Lower lobe of right lung (tissue), 2 donors: ENCODE measurements around the gene TMEM248. TPM values are rescaled to one million over a fixed set of nuclear protein-coding genes. Genes with fewer than 3 reads are reported as not detected.

Experiments
- ATAC-seq, 2 donors: fragments of 200-7000 bp; cut with Tn5 transposase; one replicate each; pipeline ENCODE4 v1.9.1; 2020 to 2022; ENCODE audit warnings: mild to moderate bottlenecking in 2 of 2, moderate library complexity in 2 of 2
- DNase-seq: peaks from one replicate; pipeline ENCODE4 v3.0.0-alpha.2; 2020
- H3K27ac ChIP-seq: fragments of 200-600 bp; one replicate; pipeline ENCODE4 v1.8.0; 2022
- H3K27me3 ChIP-seq: fragments of 200-600 bp; one replicate; pipeline ENCODE4 v1.8.0; 2022; ENCODE audit warnings: low read depth
- H3K36me3 ChIP-seq: fragments of 200-600 bp; one replicate; pipeline ENCODE4 v1.8.0; 2022; ENCODE audit warnings: mild to moderate bottlenecking
- H3K4me1 ChIP-seq: fragments of 200-600 bp; one replicate; pipeline ENCODE4 v1.8.0; 2022
- H3K4me3 ChIP-seq: fragments of 200-600 bp; one replicate; pipeline ENCODE4 v1.8.0; 2022; ENCODE audit warnings: mild to moderate bottlenecking
- H3K9me3 ChIP-seq: fragments of 200-600 bp; one replicate; pipeline ENCODE4 v1.8.0; 2022
- intact Hi-C: fragments of 100-400 bp; cut with DNase I; formaldehyde crosslinking; loops from one replicate; pipeline ENCODE4 v1.11.0; 2022
- total RNA-seq: library from RNA; stranded (reverse); fragmentation: NEBNext Ultra II Directional; extraction: Animal tissue kit (Norgen Biotek cat#: 25700); gene quantifications from one replicate; pipeline ENCODE4 v1.2.1, GENCODE V29; 2021
- TF ChIP-seq, protein P1 (sequence below): fragments of 200-600 bp; IDR thresholded peaks from one replicate; pipeline ENCODE4 v1.8.0; 2022; ENCODE audit warnings: antibody characterized with exemption, mild to moderate bottlenecking
- donor health status: DM: no; HTN: yes; CAD: no; lungs with severe emphysema.

The TMEM248 gene
- total RNA-seq, 1 donor from 2014 or later, result 103 TPM

DNA sequence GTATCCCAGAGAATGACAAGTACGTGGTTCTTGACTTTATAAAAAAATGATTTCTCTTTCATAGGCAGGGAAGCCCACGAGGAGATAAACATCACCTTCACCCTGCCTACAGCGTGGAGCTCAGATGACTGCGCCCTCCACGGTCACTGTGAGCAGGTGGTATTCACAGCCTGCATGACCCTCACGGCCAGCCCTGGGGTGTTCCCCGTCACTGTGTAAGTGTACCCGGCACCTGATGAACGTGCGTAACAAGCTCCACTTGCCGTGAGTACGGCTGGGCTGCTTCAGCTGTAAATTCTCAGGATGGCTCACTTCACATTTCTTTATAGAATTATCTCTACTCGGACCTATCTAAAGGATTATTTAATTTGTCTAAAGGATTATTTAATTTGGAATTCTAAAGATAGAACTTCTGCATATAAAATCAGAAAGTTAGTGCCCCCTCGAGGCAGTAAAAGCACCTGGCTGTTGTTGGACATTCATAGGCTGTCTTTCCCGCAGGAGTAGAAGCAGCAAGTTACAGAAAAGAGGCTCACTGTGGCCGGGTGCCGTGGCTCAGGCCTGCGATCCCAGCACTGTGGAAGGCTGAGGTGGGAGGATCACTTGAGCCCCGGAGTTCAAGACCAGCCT is 27.6 kb downstream of the TMEM248 start:
- no peaks in the 10 kb centered on the region for H3K27me3 ChIP-seq
- DNase-seq, result no peak
- intact Hi-C loops, result no loop called here
- H3K4me3 ChIP-seq, result no peak overlapping the region
- H3K9me3 ChIP-seq, result no peaks in the 10 kb centered on the region
- H3K36me3 ChIP-seq, result peaks cover 100% of the 10 kb centered on the region
- ATAC-seq, result no peak
- TF ChIP-seq, protein P1, sequence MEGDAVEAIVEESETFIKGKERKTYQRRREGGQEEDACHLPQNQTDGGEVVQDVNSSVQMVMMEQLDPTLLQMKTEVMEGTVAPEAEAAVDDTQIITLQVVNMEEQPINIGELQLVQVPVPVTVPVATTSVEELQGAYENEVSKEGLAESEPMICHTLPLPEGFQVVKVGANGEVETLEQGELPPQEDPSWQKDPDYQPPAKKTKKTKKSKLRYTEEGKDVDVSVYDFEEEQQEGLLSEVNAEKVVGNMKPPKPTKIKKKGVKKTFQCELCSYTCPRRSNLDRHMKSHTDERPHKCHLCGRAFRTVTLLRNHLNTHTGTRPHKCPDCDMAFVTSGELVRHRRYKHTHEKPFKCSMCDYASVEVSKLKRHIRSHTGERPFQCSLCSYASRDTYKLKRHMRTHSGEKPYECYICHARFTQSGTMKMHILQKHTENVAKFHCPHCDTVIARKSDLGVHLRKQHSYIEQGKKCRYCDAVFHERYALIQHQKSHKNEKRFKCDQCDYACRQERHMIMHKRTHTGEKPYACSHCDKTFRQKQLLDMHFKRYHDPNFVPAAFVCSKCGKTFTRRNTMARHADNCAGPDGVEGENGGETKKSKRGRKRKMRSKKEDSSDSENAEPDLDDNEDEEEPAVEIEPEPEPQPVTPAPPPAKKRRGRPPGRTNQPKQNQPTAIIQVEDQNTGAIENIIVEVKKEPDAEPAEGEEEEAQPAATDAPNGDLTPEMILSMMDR, result no peak
- no peak overlapping the region for H3K27ac ChIP-seq
- H3K4me1 ChIP-seq, result no peaks in the 10 kb centered on the region

DNA sequence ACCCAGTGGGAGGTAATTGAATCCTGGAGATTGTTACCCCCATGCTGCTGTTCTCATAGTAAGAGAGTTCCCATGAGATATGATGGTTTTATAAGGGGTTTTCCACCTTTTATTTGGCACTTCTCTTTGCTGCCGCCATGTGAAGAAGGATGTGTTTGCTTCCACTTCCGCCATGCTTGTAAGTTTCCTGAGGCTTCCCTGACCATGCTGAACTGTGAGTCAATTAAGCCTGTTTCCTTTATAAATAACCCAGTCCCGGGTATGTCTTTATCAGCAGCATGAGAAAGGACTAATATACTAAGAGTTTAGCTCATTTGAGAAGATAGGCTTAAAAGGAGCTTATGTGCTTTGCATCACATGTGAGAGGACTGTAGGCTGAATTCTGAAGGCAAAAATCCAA is 29.3 kb downstream of the TMEM248 start:
- TF ChIP-seq, protein P1, result no peak
- DNase-seq, result no peak

DNA sequence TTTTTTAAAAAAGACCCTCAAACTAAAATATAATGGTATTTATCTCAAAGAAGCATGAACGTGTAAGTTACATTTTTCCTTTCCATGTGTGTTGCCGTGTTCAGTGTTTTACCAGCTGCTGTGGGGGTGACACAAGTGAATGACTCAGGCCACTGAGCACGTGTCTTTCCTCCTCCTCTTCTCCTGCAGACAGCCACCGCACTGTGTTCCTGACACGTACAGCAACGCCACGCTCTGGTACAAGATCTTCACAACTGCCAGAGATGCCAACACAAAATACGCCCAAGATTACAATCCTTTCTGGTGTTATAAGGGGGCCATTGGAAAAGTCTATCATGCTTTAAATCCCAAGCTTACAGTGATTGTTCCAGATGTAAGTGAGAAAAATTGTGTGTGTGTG is 29.7 kb downstream of the TMEM248 start:
- ATAC-seq (no peak), DNase-seq (no peak)
- intact Hi-C loops, result no loop called here
- no peak overlapping the region for H3K27ac ChIP-seq
- H3K4me3 ChIP-seq, result no peak overlapping the region
- TF ChIP-seq, protein P1, result no peak
- no peaks in the 10 kb centered on the region for H3K27me3 ChIP-seq
- no peaks in the 10 kb centered on the region for H3K9me3 ChIP-seq
- H3K4me1 ChIP-seq, result no peaks in the 10 kb centered on the region
- peaks cover 100% of the 10 kb centered on the region for H3K36me3 ChIP-seq

More for the DNA sequence above, 29.3 kb downstream of the TMEM248 start:
- H3K4me3 ChIP-seq, result no peak overlapping the region
- H3K36me3 ChIP-seq, result peaks cover 100% of the 10 kb centered on the region
- ATAC-seq, result no peak
- H3K27ac ChIP-seq, result no peak overlapping the region
- no peaks in the 10 kb centered on the region for H3K9me3 ChIP-seq
- H3K27me3 ChIP-seq, result no peaks in the 10 kb centered on the region
- no peaks in the 10 kb centered on the region for H3K4me1 ChIP-seq
- intact Hi-C loops, result no loop called here

DNA sequence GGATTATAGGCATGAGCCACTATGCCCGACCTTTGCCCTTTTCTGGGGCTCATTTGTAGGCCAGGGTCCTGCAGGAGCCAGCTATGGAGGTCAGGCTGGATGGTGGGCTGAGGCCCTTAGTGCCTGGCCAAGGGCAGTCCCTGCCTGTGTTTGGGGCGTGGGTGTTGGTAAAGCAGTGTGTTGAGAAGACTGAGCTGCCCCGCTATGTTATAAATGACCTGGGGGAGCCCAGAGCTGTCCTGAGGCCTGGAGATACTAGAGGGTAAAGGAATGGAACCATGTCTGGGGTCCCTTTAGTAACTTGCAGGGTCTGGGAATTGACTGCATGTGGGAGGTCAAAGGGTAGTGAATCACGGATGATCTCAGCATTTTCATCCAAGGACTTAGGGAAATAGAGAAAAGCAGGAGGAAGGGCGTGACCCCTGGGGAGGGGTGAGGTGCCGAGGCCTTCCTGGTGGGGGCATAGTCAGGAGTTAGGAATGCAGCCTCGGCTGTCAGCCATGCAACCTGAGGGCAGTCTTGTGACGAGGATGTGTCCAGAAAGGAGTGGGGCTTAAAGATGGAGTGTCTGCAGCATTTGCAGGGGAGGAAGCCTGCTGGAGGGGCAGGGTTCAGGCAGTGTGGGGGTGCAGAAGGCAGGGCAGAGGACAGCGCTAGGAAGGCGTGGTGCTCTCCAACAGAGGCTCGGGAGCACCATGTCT is 31.5 kb downstream of the TMEM248 start:
- DNase-seq, result no peak
- TF ChIP-seq, protein P1, result no peak
- no peaks in the 10 kb centered on the region for H3K9me3 ChIP-seq
- H3K4me3 ChIP-seq, result no peak overlapping the region
- H3K27me3 ChIP-seq, result no peaks in the 10 kb centered on the region
- peak in 1 of 2 donors; percentile 38 for ATAC-seq
- H3K36me3 ChIP-seq, result peaks cover 100% of the 10 kb centered on the region
- intact Hi-C loops, result no loop called here
- H3K4me1 ChIP-seq, result no peaks in the 10 kb centered on the region
- no peak overlapping the region for H3K27ac ChIP-seq

DNA sequence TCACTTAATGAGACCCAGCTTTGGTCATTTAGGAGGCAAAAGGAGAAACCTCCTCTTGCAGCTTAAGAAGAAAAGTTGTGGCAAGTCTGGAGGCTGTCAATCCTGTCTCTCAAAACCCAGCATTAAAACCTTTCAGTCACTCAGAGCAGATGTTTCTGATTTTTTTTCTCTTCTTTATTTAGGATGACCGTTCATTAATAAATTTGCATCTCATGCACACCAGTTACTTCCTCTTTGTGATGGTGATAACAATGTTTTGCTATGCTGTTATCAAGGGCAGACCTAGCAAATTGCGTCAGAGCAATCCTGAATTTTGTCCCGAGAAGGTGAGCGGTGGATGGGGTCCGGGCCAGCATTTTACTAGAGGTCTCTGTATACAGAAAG is 32.0 kb downstream of the TMEM248 start:
- DNase-seq (no peak), ATAC-seq (no peak)
- Histone ChIP-seq H3K4me3 (no peak overlapping the region), H3K4me1 (no peaks in the 10 kb centered on the region), H3K27ac (no peak overlapping the region), H3K9me3 (no peaks in the 10 kb centered on the region), H3K27me3 (no peaks in the 10 kb centered on the region), H3K36me3 (peaks cover 100% of the 10 kb centered on the region)
- TF ChIP-seq, protein P1, result no peak
- intact Hi-C loops, result no loop called here
